ENCODE results near the gene BEND3.
"Not testable (repeated sequence)": the region's sequence is repeated elsewhere in the genome, so short reads cannot be mapped to it uniquely, and the experiment has no call there.

BEND3 gene

DNA sequence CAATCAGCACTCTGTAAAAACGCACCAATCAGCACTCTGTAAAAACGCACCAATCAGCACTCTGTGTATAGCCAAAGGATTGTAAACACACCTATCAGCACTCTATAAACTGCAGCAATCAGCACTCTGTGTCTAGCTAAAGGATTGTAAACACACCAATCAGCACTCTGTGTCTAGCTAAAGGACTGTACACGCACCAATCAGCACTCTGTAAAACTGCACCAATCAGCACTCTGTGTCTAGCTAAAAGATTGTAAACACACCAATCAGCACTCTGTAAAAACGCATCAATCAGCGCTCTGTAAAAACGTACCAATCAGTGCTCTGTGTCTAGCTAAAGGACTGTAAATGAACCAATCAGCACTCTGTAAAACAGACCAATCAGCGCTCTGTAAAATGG, 30.9 kb downstream of the BEND3 start:
- in situ Hi-C loops (cut with MboI; ENCODE audit: low sequenced_read_pairs), result not testable (repeated sequence)

GRCh38 chr6:107083921-107084320, 31.4 kb downstream of the BEND3 start:
- in situ Hi-C loops (cut with MboI; ENCODE audit: low sequenced_read_pairs), result no loop called here

GRCh38 chr6:107083047-107083768, 32.1 kb downstream of the BEND3 start:
- in situ Hi-C loops (cut with MboI; ENCODE audit: low sequenced_read_pairs), result no loop called here

GRCh38 chr6:107082045-107082444, 33.3 kb downstream of the BEND3 start:
- in situ Hi-C loops (cut with MboI; ENCODE audit: low sequenced_read_pairs), result no loop called here

DNA sequence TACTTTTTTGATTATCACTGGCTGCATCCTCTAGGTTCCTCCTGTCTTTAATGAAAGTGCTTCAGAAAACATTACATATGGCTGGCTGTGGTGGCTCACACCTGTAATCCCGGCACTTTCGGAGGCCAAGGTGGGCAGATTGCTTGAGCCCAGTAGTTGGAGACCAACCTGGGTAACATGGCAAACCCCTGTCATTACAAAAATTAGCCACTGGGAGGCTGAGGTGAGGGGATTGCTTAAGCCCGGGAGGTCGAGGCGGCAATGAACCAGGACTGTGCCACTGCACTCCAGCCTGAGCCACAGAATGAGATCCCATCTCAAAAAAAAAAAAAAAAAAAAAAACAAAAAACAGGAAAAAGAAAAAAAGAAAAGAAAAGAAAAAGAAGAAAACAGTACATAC, 35.3 kb downstream of the BEND3 start:
- in situ Hi-C loops (cut with MboI; ENCODE audit: low sequenced_read_pairs), result no loop called here

DNA sequence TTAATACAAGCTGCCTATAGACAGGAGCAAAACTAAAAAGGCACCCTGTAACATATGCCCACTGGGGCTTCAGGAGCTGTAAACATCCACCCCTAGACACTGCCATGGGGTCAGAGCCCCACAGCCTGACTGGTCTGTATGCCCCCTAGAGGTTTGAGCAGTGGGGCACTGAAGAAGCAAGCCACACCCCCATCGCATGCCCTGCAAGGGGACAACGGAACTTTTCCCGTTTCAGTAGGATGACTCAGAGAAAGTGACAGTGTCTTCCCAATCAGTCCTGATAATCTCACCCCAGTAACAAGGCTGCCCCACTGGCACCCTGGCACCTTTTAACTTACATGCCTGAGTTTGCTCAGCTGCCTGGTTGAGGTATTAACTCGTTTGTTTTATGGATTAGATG, 35.9 kb downstream of the BEND3 start:
- in situ Hi-C loops (cut with MboI; ENCODE audit: low sequenced_read_pairs), result no loop called here

DNA sequence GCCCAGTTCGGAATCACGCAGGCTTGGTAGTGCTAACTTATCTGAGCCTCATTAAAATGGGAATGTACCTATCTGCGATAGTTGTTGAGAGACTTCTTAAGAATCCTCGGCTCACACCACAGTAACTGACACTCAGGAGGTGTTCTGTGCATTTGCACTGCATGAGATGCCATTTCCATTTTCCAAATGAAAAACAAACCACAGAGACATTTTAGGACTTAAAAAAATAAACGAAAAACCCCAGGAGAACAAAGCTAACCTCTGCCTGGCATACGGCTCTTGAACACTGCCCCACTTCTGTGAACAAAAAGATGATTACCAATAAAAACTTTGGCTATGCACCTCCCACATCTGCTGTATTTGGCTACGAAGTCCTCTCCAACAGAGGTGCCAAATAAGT, 37.6 kb downstream of the BEND3 start:
- in situ Hi-C loops (cut with MboI; ENCODE audit: low sequenced_read_pairs), result no loop called here

DNA sequence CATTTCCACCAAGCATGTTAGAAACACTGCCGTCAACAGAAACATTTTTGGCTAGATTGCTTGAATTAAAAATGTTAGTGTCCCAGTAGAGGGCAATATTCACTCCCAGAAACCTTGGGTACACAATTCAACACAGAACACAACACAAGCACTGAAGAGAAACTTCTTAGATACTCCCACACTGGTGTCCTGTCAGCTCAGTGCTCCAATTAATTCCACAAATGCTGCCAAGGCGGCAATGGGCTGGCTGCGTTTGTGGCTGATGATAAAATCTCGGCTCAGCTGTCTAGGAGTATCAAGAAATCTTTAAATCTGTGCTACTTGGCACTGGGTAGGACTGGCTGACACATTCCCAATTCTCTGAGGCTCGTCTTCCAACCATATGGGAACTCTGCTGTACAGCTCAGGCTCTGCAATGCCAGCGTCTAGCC, 39.3 kb downstream of the BEND3 start:
- in situ Hi-C loops (cut with MboI; ENCODE audit: low sequenced_read_pairs), result no loop called here

- in situ Hi-C loops (cut with MboI; ENCODE audit: low sequenced_read_pairs), result no loop called here
Measured at GRCh38 chr6:107070686-107071085, 44.6 kb downstream of the BEND3 start.

DNA sequence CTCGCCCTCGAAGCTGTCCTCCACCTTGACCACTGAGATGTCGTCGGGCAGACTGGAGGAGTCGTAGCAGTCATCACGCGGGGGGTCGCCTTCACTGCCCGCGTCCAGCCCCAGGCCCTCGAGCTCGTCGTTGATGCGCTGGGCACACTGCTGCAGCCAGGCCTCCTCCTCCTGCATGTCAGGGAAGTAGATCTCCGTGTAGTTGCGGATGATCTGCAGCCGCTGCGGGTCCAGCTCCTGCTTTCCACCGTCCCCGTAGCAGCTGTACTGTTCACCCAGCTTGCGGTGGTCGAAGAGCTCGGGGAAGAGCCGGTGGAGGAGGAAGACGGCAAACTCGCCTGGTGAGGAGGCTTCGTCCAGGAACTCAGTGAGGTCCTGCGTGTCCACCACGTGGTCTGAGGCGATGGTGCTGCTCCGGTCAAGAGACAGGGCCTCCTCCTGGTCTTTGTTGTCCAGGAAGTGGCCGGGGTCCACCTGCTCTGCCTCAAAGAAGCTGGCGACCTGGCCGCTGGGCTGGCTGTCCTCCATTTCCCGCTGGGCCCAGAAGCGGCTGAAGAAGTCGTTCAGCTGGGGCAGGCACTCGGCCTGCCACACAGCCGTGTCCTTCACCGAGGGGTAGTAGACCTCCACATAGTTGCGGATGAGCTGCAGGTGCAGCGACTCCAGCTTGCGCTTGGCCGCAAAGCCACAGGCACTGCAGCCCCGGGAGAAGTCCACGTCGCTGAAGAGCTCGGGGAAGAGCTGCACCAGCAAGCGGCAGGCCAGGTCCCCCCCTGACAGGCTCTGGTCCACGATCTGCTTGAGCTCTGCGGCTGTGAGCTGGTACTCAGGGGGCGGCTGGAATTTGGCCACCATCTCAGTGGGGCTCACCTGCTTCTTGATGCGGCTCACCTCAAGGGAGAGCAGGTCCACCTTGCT, 45.4 kb downstream of the BEND3 start:
- in situ Hi-C loops (cut with MboI; ENCODE audit: low sequenced_read_pairs), result no loop called here

DNA sequence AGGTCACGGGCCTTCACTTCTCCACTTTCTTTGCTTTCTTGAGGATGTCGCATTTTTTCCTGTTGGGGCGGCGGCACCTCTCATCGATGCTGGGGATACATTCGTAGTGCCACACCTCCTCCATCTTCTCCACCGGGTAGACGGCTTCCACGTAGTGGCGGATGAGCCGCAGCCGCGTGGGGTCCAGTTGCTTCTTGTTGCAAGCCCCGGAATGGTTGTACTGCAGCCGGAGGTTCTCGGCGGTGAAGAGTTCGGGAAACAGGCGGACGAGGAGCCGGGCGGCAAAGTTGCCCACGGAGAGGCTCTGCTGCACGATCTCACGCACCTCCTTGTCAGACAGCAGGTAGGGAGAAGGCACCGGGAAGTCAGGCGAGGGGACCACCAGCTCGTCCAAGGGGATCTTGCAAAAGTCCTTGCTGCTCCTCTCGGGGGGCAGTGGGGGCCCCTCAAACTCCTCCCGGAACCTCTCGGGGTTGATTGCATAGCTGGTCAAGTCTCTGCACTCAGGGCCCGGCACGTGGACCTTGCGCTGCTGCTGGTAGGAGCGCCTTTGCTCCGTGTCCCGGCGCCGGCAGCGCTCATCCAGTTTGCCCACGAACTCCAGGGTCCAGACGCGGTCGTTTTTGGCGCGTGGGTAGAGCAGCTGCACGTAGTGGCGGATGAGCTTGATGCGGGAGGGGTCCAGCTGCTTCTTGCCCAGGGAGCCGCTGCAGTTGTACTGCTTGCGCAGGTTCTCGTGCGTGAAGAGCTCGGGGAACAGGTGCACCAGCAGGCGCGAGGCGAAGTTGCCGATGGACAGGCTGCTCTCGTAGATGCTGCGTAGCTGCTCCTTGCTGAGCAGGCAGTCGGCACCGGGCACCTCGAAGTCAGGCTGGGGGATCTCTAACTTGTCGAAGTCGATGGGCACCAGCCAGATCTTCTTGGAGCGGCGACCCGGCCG, 46.4 kb downstream of the BEND3 start:
- in situ Hi-C loops (cut with MboI; ENCODE audit: low sequenced_read_pairs), result no loop called here

- in situ Hi-C loops (cut with MboI; ENCODE audit: low sequenced_read_pairs), result no loop called here
Measured at GRCh38 chr6:107066697-107067659, 48.3 kb downstream of the BEND3 start.

GRCh38 chr6:107064579-107065065, 50.7 kb downstream of the BEND3 start:
- in situ Hi-C loops (cut with MboI; ENCODE audit: low sequenced_read_pairs), result no loop called here

DNA sequence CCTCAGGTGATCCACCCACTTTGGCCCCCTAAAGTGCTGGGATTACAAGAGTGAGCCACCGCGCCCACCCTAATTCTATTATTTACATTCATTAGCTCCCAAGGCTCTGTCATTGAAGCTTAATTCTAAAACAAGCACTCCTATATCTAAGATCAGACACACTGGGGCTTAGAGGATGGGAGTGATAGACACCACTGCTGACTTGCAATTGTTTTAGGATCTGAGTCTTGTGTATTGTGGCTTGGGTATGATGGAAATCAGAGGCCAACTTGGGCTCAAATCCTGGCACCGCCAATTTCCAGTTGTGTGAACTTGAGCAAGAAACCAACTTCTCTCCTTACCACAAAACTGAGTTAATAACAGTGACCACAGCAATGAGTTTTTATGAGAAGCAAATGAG, 52.6 kb downstream of the BEND3 start:
- in situ Hi-C loops (cut with MboI; ENCODE audit: low sequenced_read_pairs), result no loop called here

DNA sequence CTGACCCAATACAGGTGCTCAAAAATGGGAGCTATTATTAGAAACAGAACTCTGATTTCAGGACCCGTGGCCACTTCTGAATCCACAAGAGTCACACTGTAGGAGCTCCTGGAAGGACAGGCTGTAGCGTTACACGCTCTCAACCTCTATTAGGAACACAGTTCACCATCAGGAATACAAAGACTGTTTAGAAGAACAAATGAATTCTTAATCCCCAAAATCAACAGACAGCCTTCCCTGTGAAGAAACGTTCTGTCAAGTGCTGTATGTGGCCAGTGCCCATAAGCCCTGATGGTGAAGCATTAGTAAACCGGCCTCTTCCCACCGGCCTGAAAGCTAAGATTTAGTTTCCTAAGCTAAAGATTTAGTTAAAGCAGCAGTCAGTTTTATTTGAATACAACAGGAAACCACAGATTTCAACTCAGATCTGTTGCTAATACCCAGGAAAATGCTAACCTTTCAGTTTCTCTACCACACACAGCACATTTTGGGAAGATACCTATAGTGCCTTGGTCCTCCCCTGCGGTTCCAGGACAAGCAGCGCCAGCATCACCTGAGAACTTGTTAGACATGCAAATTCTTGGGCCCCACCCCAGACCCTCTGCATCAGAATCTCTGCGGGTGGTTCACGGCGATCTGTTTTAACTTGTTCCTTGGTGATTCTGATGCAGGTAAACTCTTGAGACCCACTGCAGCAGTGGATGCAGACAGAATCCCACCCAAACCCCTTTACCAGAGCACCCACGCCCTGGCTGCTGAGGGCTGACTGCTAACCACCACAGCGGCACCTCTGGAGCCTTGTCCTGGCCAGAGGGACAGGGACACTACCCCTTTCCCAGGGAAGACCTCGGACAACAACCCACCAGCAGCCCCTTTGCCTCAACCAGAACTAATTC, 53.9 kb downstream of the BEND3 start:
- in situ Hi-C loops (cut with MboI; ENCODE audit: low sequenced_read_pairs), result no loop called here

DNA sequence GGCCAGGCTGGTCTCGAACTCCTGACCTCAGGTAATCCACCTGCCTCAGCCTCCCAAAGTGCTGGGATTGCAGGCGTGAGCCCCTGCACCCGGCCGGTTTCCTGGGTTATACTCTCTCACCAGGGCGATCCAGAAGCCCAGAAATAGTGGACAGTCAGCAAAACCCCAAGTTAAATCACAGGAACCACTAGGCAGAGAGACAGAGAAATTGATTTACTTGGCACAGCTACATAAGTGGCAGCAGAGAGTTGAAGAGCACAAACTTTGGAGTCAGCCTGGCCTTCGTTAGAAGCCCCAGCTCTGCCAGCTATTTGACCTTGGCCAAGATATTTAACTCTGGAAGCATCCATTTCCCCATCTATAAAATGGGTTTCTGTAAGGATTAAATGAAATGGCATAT, 54.6 kb downstream of the BEND3 start:
- in situ Hi-C loops (cut with MboI; ENCODE audit: low sequenced_read_pairs), result no loop called here

DNA sequence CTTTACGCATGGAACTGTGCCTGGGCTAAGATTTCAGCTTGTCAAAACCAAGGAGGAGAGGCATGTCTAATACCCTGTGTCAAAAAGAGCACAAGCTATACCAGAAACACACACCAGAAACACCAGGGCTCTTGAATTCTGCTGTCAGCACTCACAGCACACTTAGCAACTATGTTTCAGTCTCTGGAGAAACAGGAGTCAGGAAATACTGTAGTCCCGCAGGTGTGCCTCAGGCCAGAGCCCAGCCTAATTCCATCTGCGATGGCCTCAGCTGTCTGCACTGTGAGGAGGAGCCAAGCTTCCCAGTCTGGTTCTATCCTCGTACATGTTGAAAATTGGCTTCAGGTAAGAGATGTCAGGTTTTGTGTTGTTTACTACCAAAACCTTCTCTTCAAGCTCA, 55.7 kb downstream of the BEND3 start:
- in situ Hi-C loops (cut with MboI; ENCODE audit: low sequenced_read_pairs), result no loop called here

DNA sequence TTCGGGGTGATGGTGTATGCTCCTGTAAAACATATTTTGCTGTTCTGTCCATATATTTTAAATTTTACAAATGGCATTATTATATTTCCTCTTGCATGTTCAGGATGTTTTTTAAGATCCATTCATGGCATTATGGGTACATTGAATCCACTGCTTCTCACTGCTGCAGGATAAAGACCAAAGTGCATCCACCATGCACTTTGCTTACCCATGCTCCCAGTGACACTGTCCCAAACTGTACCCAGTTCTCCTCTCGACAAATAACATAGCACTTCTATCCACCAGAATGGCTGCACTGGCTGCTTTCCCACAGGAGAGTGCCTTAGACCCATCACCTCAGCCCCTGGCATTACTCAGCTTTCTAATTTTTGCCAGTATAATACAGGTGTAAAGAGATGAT, 57.6 kb downstream of the BEND3 start:
- in situ Hi-C loops (cut with MboI; ENCODE audit: low sequenced_read_pairs), result no loop called here

DNA sequence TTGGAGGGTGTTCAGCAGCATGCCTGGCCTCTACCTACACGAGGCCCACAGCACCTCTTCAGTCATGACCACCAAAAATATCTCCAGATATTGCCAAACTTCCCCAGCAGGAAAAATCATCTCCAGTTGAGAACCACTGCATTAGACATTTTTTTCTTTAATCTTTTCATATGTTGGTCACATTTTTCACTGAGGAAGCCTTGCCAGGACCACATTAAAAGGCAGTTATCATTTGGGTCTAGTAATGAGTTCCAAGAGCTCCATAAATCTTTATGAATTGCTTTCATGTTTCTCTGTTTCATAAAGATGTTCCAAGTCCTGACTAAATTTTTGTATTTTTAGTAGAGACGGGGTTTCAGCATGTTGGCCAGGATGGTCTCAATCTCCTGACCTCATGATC, 58.5 kb downstream of the BEND3 start:
- in situ Hi-C loops (cut with MboI; ENCODE audit: low sequenced_read_pairs), result no loop called here

All from hTERT RPE-1 (cell line).